GM21381 (cell line): ENCODE data around the gene CDC27.
"Not testable (repeated sequence)": the region's sequence is repeated elsewhere in the genome, so short reads cannot be mapped to it uniquely, and the experiment has no call there.

Source experiments
- ATAC-seq: cut with Tn5 transposase; IDR thresholded peaks from one replicate; pipeline ENCODE4 v1.9.1; 2021; ENCODE audit warnings: mild to moderate bottlenecking, moderate library complexity; ENCODE audit not compliant: unreplicated experiment

Gene CDC27

GRCh38 chr17:47145351-47145750 lies 43.7 kb downstream of the CDC27 start:
- no peak for ATAC-seq

- ATAC-seq, result no peak
Measured at GRCh38 chr17:47135235-47135634, 53.9 kb downstream of the CDC27 start.

- ATAC-seq, result not testable (repeated sequence)
Measured at GRCh38 chr17:47134354-47134753, 54.7 kb downstream of the CDC27 start.

DNA sequence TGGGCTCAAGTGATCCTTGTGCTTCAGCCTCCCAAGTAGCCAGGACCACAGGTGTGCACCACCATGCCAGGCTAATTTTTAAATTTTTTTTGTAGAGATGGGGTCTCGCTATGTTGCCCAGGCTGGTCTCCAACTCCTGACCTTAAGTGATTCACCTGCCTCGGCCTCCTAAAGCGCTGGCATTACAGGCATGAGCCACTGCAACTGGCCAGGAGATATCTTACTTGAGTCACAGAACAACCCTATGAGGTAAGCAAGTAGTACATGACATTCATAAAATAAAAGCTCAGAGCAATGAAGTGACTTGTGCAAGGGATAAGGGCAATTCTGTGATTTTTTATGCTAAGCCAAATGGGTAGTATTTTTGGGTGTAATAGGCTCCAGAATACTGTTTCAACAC lies 57.3 kb downstream of the CDC27 start:
- no peak for ATAC-seq

- ATAC-seq, result not testable (repeated sequence)
Measured at GRCh38 chr17:47126835-47127234, 62.3 kb downstream of the CDC27 start.

- not testable (repeated sequence) for ATAC-seq
Measured at GRCh38 chr17:47123262-47123661, 65.8 kb downstream of the CDC27 start.

DNA sequence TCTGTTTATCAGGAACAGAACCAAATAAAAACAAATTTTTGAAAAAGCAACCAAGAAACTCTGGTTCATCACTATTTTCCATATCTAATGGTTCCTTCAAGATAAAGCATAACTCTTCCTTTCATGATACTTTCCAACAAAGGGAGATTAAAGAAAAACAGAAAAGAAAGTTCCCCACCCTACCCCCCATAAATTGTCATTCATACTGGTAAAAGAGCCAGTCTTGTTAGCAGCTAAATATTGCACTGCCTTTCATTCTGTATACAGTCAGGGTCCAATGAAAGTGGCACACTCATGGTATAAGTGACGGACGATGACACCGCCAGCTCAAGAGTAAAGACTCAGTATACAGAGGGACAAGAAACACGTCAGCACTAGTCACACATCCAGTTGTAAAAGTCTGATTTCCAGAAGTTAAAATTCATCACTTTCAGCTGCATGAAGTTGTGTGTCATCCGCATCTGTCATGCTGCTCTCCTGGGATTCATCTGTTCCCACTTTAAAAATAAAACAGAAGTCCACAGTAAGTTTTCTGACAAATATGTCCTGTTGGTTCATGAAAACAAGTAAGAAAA lies 68.5 kb downstream of the CDC27 start:
- no peak for ATAC-seq

DNA sequence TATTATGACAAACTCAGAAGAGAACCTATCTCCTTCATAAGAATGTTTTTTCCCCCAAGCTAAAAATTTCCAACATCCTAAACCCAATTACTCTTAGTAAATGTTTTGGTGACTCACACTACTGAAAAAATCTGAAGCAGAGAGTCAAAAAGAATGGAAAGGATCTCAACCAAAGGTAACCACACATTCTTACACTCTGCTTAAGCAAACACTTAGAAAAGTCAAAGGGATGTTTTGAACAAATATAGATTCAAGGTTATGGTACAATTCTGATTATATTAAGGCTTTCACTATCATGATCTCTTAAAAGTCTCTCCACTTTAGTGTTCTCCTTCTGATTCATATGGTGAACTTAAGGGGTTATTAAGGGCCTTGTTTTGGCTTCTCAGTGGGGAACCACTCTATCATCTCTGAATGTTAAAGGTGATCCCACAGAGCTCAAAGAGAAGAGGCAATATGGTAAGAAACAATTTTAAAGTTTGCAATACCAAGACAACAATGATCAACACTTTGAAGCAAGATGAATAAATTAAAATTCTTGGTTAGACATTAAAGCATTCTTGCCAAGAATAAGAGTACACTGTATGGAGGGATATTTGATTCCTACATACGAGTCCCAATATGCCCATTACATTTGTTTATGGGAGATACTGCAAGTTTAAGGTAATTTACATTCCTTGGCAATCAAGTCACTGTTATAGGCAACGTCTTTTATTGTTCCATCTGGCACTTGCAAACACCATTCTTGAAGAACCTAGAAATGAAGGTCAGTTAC lies 69.2 kb downstream of the CDC27 start:
- no peak for ATAC-seq

DNA sequence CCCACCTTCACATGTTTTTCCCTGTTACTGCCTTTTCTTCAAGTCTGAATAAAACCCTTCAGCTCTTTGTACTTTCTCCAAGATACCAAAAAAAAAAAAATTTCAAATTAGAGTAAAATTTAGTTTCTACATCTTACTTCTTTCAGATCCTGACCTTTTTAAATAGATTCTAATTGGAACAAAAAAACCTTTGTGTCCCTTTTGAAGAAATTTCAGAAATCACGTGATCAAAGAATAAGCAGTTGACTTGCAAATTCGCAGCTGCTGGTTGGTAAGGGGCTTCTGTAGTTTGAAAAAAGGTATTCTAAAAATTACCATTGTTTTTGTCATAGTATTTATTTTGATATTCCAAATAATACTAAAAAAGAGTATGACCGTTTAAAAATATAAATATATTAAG lies 71.7 kb downstream of the CDC27 start:
- no peak for ATAC-seq

- no peak for ATAC-seq
Measured at GRCh38 chr17:47106130-47106529, 83.0 kb downstream of the CDC27 start.

GRCh38 chr17:47105246-47105645 lies 83.8 kb downstream of the CDC27 start:
- ATAC-seq, result not testable (repeated sequence)

DNA sequence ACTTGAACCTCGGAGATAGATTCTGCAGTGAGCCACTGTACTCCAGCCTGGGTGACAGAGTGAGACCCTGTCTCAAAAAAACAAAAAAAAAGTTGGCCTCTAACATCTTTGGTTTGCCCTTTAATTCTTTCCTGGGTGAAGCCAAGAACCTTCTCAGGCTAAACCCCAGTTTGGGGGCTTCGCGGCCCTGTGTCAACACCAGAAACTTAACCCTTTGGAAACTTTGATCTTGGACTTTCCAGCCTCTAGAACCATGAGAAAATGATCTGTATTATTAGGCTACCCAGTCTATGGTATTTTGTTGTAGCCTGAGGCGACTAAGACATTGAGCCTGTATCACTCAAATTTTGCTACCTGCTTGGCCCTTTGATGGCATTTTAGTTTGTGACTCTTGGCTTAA lies 86.2 kb downstream of the CDC27 start:
- no peak for ATAC-seq

DNA sequence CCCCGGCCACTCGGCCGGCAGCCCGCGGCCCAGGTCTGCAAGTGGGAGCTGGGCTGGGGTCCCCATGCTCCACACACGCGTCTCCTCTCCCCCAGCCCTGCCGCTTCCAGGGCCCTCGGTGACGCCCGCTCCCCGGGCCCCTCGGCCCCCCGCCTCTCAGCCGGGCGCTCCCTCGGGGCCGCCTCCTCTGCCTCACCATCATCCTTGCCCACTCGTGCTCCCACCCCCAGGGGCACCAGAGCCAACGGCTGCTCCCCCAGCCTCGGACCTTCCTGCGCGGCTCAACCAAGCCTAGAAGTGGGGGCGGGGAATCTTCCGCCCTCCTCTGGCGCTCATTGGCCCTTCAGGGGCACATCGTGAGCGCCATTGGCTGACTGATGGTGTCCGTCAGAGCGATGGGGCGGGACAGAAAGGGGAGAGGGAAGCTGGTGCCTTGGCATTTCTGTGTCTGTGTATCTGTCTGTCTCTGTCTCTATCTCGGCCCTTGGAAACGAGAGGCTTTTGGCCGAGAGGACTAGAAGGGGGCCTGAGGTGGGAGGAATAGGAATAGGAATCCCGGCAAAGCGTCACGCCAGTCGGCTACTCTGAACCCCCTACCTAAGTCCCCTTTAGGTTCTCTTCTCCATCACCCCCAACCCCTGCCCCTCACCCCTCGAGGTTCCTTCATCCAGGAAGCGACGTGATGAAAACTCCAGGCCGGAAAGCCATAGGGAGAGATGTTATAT lies 88.9 kb downstream of the CDC27 start:
- peak; percentile 96 for ATAC-seq

DNA sequence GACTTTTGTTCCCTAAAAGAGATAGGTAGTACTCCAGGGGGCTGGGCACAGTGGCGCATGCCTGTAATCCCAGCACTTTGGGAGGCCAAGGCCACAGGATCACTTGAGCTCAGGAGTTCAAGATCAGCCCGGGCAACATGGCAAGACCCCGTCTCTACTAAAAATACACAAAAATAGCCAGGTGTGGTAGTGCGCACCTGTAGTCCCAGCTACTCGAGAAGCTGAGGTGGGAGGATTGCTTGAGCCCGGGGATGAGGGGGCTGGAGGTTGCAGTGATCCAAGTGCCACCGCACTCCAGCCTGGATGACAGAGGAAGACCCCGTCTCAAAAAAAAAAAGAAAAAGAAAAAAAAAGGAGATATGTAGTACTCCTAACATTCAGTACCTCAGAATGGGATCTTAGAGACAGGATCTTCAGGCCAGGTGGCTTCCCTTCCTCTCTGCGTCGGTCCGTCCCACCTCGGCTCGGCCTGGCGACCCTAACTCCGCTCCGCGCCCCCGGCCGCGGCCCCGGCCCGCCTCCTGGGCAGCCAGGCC lies 89.6 kb downstream of the CDC27 start:
- peak; percentile 19 for ATAC-seq

GRCh38 chr17:47096343-47096742 lies 92.8 kb downstream of the CDC27 start:
- ATAC-seq, result no peak

DNA sequence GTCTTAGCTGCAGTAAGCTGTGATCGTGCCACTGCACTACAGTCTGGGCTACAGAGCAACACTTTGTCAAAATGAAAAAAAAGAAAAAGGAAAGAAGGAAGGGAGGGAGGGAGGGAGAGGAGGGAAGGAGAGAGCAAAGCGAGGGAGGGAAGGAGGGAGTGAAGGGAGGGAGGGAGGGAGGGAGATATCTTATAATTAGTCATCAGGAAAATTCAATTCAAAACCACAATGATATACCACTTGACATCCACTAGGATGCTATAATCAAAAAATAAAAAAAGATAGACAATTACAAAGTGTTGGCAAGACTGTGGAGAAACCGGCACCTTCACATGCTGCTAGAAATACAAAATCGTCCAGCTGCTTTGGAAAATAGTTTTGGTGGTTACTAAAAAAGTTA lies 93.8 kb downstream of the CDC27 start:
- ATAC-seq, result no peak

GRCh38 chr17:47087093-47087492 lies 102.0 kb downstream of the CDC27 start:
- no peak for ATAC-seq

GRCh38 chr17:47085736-47086135 lies 103.4 kb downstream of the CDC27 start:
- ATAC-seq, result no peak

DNA sequence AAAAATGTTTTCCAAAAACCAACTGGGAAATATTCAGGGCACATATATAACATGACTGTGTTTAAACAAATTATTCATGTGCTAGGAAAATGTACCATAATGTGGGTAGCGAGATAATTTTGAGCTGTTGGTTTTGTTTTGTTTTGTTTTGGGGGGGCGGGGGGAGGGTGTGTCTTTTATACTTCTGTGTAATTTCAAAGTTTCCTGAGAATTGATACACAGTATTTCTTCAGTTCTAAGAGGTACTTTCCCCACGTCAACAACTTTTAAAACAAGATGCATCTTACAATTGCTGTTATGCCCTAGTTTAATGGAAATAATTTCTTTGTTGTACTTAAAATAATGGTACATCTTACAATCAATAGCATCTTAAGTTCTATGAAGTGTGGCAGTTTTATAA lies 110.3 kb downstream of the CDC27 start:
- no peak for ATAC-seq

GRCh38 chr17:47077576-47077975 lies 111.5 kb downstream of the CDC27 start:
- no peak for ATAC-seq

DNA sequence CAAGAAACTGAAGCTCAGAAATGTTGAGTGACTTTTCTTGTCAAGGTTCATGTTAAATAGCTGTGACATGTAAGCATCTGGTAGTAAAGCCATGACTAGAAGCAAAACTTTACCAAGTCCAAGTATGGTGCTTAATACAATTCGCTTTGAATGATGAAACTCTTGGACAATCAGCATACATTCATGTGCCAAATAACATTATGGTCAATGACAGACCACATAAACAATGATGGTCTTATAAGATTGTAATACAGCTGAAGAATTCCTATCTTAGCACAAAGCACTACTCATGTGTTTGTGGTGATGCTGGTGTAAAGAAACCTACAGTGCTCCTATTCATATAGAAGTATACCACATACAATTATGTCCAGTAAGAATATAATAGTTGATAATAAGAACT lies 112.9 kb downstream of the CDC27 start:
- ATAC-seq, result no peak

GRCh38 chr17:47074361-47074760 lies 114.7 kb downstream of the CDC27 start:
- ATAC-seq, result not testable (repeated sequence)
